HG02870 (cell line): Measurements from ENCODE around the gene KCNQ1.

Experiments used
- ATAC-seq: cut with Tn5 transposase; IDR thresholded peaks from one replicate; pipeline ENCODE4 v1.9.1; 2021; ENCODE audit warnings: mild to moderate bottlenecking, moderate library complexity; ENCODE audit not compliant: unreplicated experiment

The KCNQ1 gene

GRCh38 chr11:2577031-2577990, 132.5 kb downstream of the KCNQ1 start:
- no peak for ATAC-seq

- no peak for ATAC-seq
Measured at GRCh38 chr11:2577991-2578928, 133.5 kb downstream of the KCNQ1 start.

- no peak for ATAC-seq
Measured at GRCh38 chr11:2578929-2579270, 134.1 kb downstream of the KCNQ1 start.

- no peak for ATAC-seq
Measured at GRCh38 chr11:2579315-2580060, 134.7 kb downstream of the KCNQ1 start.

GRCh38 chr11:2580061-2580421, 135.2 kb downstream of the KCNQ1 start:
- no peak for ATAC-seq

- ATAC-seq, result no peak
Measured at GRCh38 chr11:2580571-2581001, 135.8 kb downstream of the KCNQ1 start.

GRCh38 chr11:2581151-2581930, 136.5 kb downstream of the KCNQ1 start:
- ATAC-seq, result no peak

- no peak for ATAC-seq
Measured at GRCh38 chr11:2581931-2582350, 137.1 kb downstream of the KCNQ1 start.

GRCh38 chr11:2582351-2582945, 137.6 kb downstream of the KCNQ1 start:
- ATAC-seq, result no peak

- no peak for ATAC-seq
Measured at GRCh38 chr11:2582946-2583604, 138.3 kb downstream of the KCNQ1 start.

GRCh38 chr11:2583605-2583958, 138.8 kb downstream of the KCNQ1 start:
- ATAC-seq, result no peak

GRCh38 chr11:2584434-2584811, 139.6 kb downstream of the KCNQ1 start:
- no peak for ATAC-seq

- no peak for ATAC-seq
Measured at GRCh38 chr11:2584812-2585565, 140.2 kb downstream of the KCNQ1 start.

GRCh38 chr11:2585566-2586086, 140.8 kb downstream of the KCNQ1 start:
- no peak for ATAC-seq

GRCh38 chr11:2586087-2586792, 141.4 kb downstream of the KCNQ1 start:
- ATAC-seq, result no peak

- ATAC-seq, result no peak
Measured at GRCh38 chr11:2586793-2587131, 142.0 kb downstream of the KCNQ1 start.

- ATAC-seq, result no peak
Measured at GRCh38 chr11:2587132-2587930, 142.5 kb downstream of the KCNQ1 start.
